Ishikawa (cell line): ENCODE data around the gene GRAMD2A.

ENCODE experiments used
- CEBPB ChIP-seq: IDR thresholded peaks from 2 replicates; pipeline ENCODE4 v1.6.1; 2012
- CREB1 ChIP-seq: IDR thresholded peaks from 2 replicates; pipeline ENCODE4 v1.6.1; 2012; ENCODE audit warnings: low read depth
- EGR1 ChIP-seq: IDR thresholded peaks from 2 replicates; pipeline ENCODE4 v1.6.1; 2012
- EP300 ChIP-seq: IDR thresholded peaks from 2 replicates; pipeline ENCODE4 v1.6.1; 2012; ENCODE audit warnings: borderline replicate concordance
- FOXM1 ChIP-seq: IDR thresholded peaks from 2 replicates; pipeline ENCODE4 v1.6.1; 2012; ENCODE audit warnings: low read depth, borderline replicate concordance
- MAX ChIP-seq: IDR thresholded peaks from 2 replicates; pipeline ENCODE4 v1.6.1; 2012
- NFIC ChIP-seq: IDR thresholded peaks from 2 replicates; pipeline ENCODE4 v1.6.1; 2012
- RAD21 ChIP-seq: IDR thresholded peaks from 2 replicates; pipeline ENCODE4 v1.6.1; 2012; ENCODE audit warnings: low read depth
- REST ChIP-seq: IDR thresholded peaks from 2 replicates; pipeline ENCODE4 v1.6.1; 2012; ENCODE audit warnings: low read depth, mild to moderate bottlenecking
- TAF1 ChIP-seq: IDR thresholded peaks from 2 replicates; pipeline ENCODE4 v1.6.1; 2012; ENCODE audit warnings: low read depth, mild to moderate bottlenecking
- TCF12 ChIP-seq: IDR thresholded peaks from 2 replicates; pipeline ENCODE4 v1.6.1; 2012; ENCODE audit warnings: low read depth
- USF1 ChIP-seq: IDR thresholded peaks from 2 replicates; pipeline ENCODE4 v1.6.1; 2012
- YY1 ChIP-seq: IDR thresholded peaks from 2 replicates; pipeline ENCODE4 v1.6.1; 2012; ENCODE audit warnings: low read depth
- ZBTB7A ChIP-seq: IDR thresholded peaks from 2 replicates; pipeline ENCODE4 v1.6.1; 2012; ENCODE audit warnings: low read depth

GRCh38 chr15:72205273-72205672 is 7.7 kb upstream of the GRAMD2A start:
- TF ChIP-seq YY1 (no peak), TAF1 (no peak), EP300 (no peak), EGR1 (no peak), MAX (no peak), ZBTB7A (no peak), FOXM1 (no peak), REST (no peak), USF1 (no peak), RAD21 (no peak), NFIC (no peak), CEBPB (no peak), TCF12 (no peak), CREB1 (no peak)
